ENCODE data around the gene ALG13.

DNA sequence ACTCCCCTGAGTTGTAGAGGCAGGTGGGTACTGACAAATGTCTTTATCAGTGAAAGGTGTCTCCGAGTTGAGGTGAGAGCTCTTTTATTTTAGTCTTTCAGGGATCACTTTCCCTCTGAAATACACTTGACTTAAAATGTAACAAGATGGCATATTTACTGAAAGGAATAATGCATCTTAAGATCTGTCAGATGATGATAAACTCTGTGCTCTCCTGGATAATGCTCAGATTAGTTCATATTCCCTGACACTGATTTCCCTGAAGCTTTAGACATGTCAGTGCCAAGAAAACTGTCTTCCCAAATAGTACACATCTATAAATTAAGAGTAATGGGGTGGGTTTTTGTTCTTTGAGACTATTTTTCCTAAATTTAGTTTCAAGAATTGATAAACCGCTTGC is 75.5 kb downstream of the ALG13 start:
- TF ChIP-seq EZH2 (IDR thresholded peaks at IDR 0.05) = no peak
- TF ChIP-seq, protein P1, sequence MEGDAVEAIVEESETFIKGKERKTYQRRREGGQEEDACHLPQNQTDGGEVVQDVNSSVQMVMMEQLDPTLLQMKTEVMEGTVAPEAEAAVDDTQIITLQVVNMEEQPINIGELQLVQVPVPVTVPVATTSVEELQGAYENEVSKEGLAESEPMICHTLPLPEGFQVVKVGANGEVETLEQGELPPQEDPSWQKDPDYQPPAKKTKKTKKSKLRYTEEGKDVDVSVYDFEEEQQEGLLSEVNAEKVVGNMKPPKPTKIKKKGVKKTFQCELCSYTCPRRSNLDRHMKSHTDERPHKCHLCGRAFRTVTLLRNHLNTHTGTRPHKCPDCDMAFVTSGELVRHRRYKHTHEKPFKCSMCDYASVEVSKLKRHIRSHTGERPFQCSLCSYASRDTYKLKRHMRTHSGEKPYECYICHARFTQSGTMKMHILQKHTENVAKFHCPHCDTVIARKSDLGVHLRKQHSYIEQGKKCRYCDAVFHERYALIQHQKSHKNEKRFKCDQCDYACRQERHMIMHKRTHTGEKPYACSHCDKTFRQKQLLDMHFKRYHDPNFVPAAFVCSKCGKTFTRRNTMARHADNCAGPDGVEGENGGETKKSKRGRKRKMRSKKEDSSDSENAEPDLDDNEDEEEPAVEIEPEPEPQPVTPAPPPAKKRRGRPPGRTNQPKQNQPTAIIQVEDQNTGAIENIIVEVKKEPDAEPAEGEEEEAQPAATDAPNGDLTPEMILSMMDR (IDR thresholded peaks at IDR 0.05) = no peak
